Endodermal cell (in vitro differentiated cells): ENCODE data around the gene IL18BP. TPM values are rescaled to one million over a fixed set of nuclear protein-coding genes. Genes with fewer than 3 reads are reported as not detected.

Experiments used
- DNase-seq: peaks from one replicate; pipeline ENCODE4 v3.0.0-alpha.2; 2017
- H3K27ac ChIP-seq: 2 replicates; pipeline ENCODE4 v1.5.1; 2013; ENCODE audit warnings: mild to moderate bottlenecking, low read depth, low read length, moderate library complexity
- H3K27me3 ChIP-seq: 2 replicates; pipeline ENCODE4 v1.6.1; 2013; ENCODE audit warnings: mild to moderate bottlenecking, low read length, moderate library complexity; ENCODE audit not compliant: insufficient read depth, control insufficient read depth, poor library complexity, severe bottlenecking
- H3K36me3 ChIP-seq: 2 replicates; pipeline ENCODE4 v1.7.0; 2013; ENCODE audit warnings: mild to moderate bottlenecking, low read length, moderate library complexity; ENCODE audit not compliant: control insufficient read depth, insufficient read depth
- H3K4me1 ChIP-seq: one replicate; pipeline ENCODE4 v1.7.0; 2013; ENCODE audit warnings: low read length; ENCODE audit not compliant: control insufficient read depth, insufficient read depth
- H3K4me3 ChIP-seq: 2 replicates; pipeline ENCODE4 v1.5.1; 2013; ENCODE audit warnings: mild to moderate bottlenecking, low read length, moderate library complexity
- H3K9ac ChIP-seq: 2 replicates; pipeline ENCODE4 v1.6.1; 2013; ENCODE audit warnings: mild to moderate bottlenecking, low read length, moderate library complexity; ENCODE audit not compliant: poor library complexity, severe bottlenecking; ENCODE audit errors: extremely low read depth
- H3K9me3 ChIP-seq: 2 replicates; pipeline ENCODE4 v1.6.1; 2013; ENCODE audit warnings: mild to moderate bottlenecking, low read length, moderate library complexity; ENCODE audit not compliant: control insufficient read depth
- H3K27ac Mint-ChIP-seq: 2 replicates; pipeline ENCODE4 v1.8.0; 2020; ENCODE audit warnings: mixed read lengths
- H3K27me3 Mint-ChIP-seq: 2 replicates; pipeline ENCODE4 v1.8.0; 2021; ENCODE audit warnings: mild to moderate bottlenecking, mixed read lengths; ENCODE audit not compliant: insufficient read depth
- H3K36me3 Mint-ChIP-seq: 2 replicates; pipeline ENCODE4 v1.8.0; 2020; ENCODE audit warnings: low read depth, mixed read lengths
- H3K4me1 Mint-ChIP-seq: 2 replicates; pipeline ENCODE4 v1.8.0; 2020; ENCODE audit warnings: mixed read lengths
- H3K4me3 Mint-ChIP-seq: 2 replicates; pipeline ENCODE4 v1.8.0; 2020; ENCODE audit warnings: mild to moderate bottlenecking, moderate library complexity, mixed read lengths
- H3K9me3 Mint-ChIP-seq: 2 replicates; pipeline ENCODE4 v1.8.0; 2020; ENCODE audit warnings: mild to moderate bottlenecking, mixed read lengths
- CTCF ChIP-seq: fragments of 200-600 bp; sonication (generic); conservative IDR thresholded peaks from 2 replicates; pipeline ENCODE4 v1.5.0; 2021; ENCODE audit warnings: antibody characterized with exemption, mild to moderate bottlenecking
- WGBS, 2 experiments: methylation state at CpG; one replicate each; pipeline versions ENCODE4 v1.1.5 to v1.1.7; 2013; ENCODE audit warnings: missing lambda C conversion rate in 2 of 2, mixed read lengths in 1 of 2; ENCODE audit not compliant: insufficient coverage in 1 of 2, insufficient read length in 1 of 2; 5-methylcytosine and 5-hydroxymethylcytosine counted together
- total RNA-seq, 2 donors: library from RNA; stranded (reverse); fragmentation: NEBNext Ultra II Directional in 1 of 2; extraction: Animal tissue kit (Norgen Biotek cat#: 25700) in 1 of 2; gene quantifications; 2 replicates in 1 of 2; 3 replicates in 1 of 2; pipeline ENCODE4 v1.2.1, GENCODE V29; 2021

The IL18BP gene
- total RNA-seq, 2 donors from 2014 or later: 10.8 to 13.0 TPM

- Histone ChIP-seq H3K9ac (no peak overlapping the region), H3K27ac (no peak overlapping the region), H3K36me3 (peaks cover 57% of the 10 kb centered on the region), H3K4me3 (no peak overlapping the region), H3K4me1 (no peaks in the 10 kb centered on the region), H3K9me3 (peaks cover 8% of the 10 kb centered on the region), H3K27me3 (no peaks in the 10 kb centered on the region)
- no peaks in the 10 kb centered on the region for H3K27me3 Mint-ChIP-seq
- no peak overlapping the region for H3K4me3 Mint-ChIP-seq
- no peak for DNase-seq
- H3K9me3 Mint-ChIP-seq: no peaks in the 10 kb centered on the region
- H3K4me1 Mint-ChIP-seq: no peaks in the 10 kb centered on the region
- peaks cover 59% of the 10 kb centered on the region for H3K36me3 Mint-ChIP-seq
- TF ChIP-seq CTCF: no peak
- no peak overlapping the region for H3K27ac Mint-ChIP-seq
- WGBS, 2 experiments: 91 to 100% methylated on average over 2 to 3 of the region's 3 CpGs
Observed at GRCh38 chr11:71979602-71980001, 19.1 kb upstream of the IL18BP start.

- Histone ChIP-seq H3K4me1 (no peaks in the 10 kb centered on the region), H3K27me3 (no peaks in the 10 kb centered on the region), H3K9ac (no peak overlapping the region), H3K9me3 (peaks cover 8% of the 10 kb centered on the region), H3K27ac (no peak overlapping the region), H3K4me3 (no peak overlapping the region), H3K36me3 (peaks cover 50% of the 10 kb centered on the region)
- no peak for TF ChIP-seq CTCF
- no peak overlapping the region for H3K27ac Mint-ChIP-seq
- H3K4me1 Mint-ChIP-seq: no peaks in the 10 kb centered on the region
- H3K9me3 Mint-ChIP-seq: no peaks in the 10 kb centered on the region
- peaks cover 48% of the 10 kb centered on the region for H3K36me3 Mint-ChIP-seq
- no peak overlapping the region for H3K4me3 Mint-ChIP-seq
- DNase-seq: no peak
- H3K27me3 Mint-ChIP-seq: no peaks in the 10 kb centered on the region
- 94 to 100% methylated on average over 2 of the region's 2 CpGs for WGBS, 2 experiments
Observed at GRCh38 chr11:71986131-71986530, 12.6 kb upstream of the IL18BP start.

- Mint-ChIP-seq H3K36me3 (peaks cover 43% of the 10 kb centered on the region), H3K27ac (no peak overlapping the region)
- WGBS, 2 experiments: 50% methylated on average over 2 of the region's 2 CpGs; no CpG with 5 or more reads in 1 of the 2 experiments
Observed at GRCh38 chr11:71987521-71987920, 11.2 kb upstream of the IL18BP start.

More at GRCh38 chr11:71987521-71987920, 11.2 kb upstream of the IL18BP start:
- H3K9me3 Mint-ChIP-seq: no peaks in the 10 kb centered on the region
- H3K4me3 Mint-ChIP-seq: no peak overlapping the region
- no peaks in the 10 kb centered on the region for H3K4me1 Mint-ChIP-seq
- Histone ChIP-seq H3K27ac (no peak overlapping the region), H3K27me3 (no peaks in the 10 kb centered on the region), H3K4me1 (no peaks in the 10 kb centered on the region), H3K4me3 (no peak overlapping the region), H3K9me3 (peaks cover 8% of the 10 kb centered on the region), H3K9ac (no peak overlapping the region), H3K36me3 (peaks cover 47% of the 10 kb centered on the region)
- no peak for TF ChIP-seq CTCF
- H3K27me3 Mint-ChIP-seq: no peaks in the 10 kb centered on the region
- no peak for DNase-seq
